GM12864 (cell line): ENCODE measurements around the gene INTS11.

Experiments
- DNase-seq: peaks from one replicate; pipeline ENCODE4 v3.0.0-alpha.2; 2011; ENCODE audit warnings: low read depth
- H3K4me3 ChIP-seq: 2 replicates; pipeline ENCODE4 v1.5.1; 2011; ENCODE audit warnings: mild to moderate bottlenecking, low read depth, low read length, control low read depth
- TF ChIP-seq, protein P1 (sequence below): IDR thresholded peaks from 2 replicates; pipeline ENCODE4 v1.5.1; 2011; ENCODE audit warnings: low read depth, mild to moderate bottlenecking, moderate library complexity, low read length, control low read depth, inconsistent platforms; ENCODE audit errors: missing control alignments

The INTS11 gene

DNA sequence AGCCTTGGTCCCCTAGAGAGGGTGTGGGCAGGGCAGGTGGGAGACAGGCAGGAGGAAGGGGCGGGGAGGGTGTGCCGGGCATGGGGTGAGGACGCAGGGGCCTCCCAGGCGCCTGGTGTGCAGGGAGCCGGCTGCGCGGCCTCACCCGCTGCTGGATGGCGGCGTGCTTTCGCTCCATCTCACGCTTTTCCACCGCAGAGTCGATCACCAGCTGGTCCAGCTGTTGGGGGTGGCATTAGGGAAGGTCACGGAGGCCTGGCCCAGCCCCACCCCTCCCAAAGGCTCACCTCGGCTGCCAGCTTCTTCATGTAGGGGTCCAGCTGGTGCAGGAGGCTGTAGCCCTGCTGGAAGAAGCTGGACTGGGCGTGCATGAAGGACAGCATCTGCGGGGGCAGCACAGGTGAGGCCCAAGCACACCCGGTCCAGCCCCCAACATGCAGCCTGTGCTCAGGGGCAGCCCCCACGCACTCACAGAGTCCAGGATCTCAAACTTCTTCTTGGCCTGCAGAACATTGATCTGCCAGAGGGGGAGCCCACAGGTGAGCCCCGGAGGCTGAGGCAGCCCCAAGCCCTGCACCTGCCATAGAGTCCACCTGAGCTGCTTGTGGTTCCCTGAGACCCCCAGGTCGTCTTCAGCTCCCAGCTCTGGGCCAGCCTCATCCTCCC, 24.6 kb downstream of the INTS11 start:
- H3K4me3 ChIP-seq, result no peak overlapping the region
- TF ChIP-seq, protein P1, sequence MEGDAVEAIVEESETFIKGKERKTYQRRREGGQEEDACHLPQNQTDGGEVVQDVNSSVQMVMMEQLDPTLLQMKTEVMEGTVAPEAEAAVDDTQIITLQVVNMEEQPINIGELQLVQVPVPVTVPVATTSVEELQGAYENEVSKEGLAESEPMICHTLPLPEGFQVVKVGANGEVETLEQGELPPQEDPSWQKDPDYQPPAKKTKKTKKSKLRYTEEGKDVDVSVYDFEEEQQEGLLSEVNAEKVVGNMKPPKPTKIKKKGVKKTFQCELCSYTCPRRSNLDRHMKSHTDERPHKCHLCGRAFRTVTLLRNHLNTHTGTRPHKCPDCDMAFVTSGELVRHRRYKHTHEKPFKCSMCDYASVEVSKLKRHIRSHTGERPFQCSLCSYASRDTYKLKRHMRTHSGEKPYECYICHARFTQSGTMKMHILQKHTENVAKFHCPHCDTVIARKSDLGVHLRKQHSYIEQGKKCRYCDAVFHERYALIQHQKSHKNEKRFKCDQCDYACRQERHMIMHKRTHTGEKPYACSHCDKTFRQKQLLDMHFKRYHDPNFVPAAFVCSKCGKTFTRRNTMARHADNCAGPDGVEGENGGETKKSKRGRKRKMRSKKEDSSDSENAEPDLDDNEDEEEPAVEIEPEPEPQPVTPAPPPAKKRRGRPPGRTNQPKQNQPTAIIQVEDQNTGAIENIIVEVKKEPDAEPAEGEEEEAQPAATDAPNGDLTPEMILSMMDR, result peak; percentile 70
- DNase-seq, result no peak

GRCh38 chr1:1298861-1299685, 25.4 kb downstream of the INTS11 start:
- no peak overlapping the region for H3K4me3 ChIP-seq
- DNase-seq, result no peak
- TF ChIP-seq, protein P1, result no peak

GRCh38 chr1:1297802-1298424, 26.5 kb downstream of the INTS11 start:
- no peak for DNase-seq
- H3K4me3 ChIP-seq, result no peak overlapping the region
- TF ChIP-seq, protein P1, result no peak

DNA sequence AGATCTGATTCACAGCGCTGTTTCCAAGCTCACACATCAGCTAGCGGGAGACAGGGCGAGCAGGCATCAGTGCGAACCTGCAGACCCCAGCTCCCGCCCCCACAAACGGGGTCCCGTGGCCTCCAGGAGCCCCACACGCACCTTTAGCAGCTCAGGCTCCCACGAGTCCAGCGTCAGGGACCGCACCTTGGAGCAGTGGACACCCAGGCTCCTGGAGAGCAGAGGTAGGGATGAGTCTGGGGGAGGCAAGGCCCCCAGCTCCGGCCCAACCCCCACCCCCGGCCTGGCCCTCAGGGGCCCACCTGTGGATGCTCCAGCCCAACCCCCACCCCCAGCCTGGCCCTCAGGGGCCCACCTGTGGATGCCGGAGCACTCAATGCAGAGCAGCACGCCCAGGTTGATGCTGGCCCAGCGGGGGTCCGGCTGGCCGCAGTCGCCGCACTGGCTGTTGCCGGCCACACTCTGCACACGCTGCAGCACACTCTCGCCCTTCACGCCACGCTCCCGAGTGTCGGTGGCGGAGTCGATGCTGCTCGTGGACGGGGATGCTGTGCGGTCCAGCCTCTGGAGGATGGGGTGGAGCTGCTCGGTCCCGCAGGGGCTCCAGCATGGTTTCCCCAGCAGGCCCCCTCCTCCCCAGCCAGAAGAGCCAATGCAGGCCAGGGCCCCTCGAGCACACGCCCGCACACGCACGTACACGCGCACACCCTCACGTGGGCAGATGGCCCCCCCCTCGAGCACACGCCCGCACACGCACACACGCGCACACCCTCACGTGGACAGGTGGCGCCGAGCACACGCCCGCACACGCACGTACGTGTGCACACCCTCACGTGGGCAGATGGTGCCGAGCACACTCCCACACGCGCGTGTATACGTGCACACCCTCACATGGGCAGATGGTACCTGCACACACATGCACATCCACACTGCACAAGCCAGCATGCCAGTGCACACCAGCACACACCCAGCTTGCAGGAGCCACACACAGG, 28.1 kb downstream of the INTS11 start:
- no peak overlapping the region for H3K4me3 ChIP-seq
- TF ChIP-seq, protein P1, result no peak
- no peak for DNase-seq

DNA sequence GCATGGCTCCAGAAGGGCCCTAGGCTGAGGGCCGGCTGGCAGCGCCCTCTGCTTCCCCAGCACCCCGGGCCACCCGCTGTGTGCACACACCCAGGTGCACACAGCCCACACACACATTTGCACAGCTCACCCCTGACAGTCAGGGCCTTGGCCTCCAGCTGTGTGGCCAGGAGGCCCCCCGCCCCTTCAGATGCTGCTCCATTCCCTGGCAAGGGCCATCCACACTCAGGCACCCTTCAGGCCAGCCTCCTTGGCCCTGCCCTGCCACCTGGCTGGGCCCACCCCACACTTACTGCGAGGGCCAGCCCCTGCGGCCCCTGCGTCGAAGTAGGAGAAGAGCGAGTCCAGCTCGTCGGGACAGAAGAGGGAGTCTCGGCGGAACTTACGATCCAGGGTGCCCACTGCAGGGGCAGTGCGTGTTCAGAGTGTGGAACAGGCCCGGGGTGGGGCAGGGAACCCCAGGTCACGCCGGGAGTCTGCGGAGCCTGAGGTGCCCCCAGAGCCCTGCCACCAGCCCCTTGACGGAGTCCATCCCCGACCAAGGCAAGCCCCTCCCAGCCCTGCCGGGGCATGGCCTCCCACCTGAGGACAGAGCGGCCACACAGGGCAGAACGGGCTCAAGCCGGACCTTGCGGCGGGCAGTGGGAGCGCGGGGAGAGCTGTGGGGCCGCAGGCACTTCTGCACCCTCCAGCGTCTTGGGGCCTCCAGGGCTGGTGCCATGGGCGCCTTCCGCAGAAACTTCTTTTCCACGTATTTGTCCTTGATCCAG, 29.1 kb downstream of the INTS11 start:
- no peak overlapping the region for H3K4me3 ChIP-seq
- TF ChIP-seq, protein P1, result no peak
- no peak for DNase-seq
